ENCODE data around the gene FAM3B.
A peak's percentile ranks its signal among the peaks of the same experiment; 100 is the strongest.

FAM3B gene

GRCh38 chr21:41381731-41382130, 65.1 kb downstream of the FAM3B start (continued):
- TF ChIP-seq ZBTB11 (tag by site-specific recombination; conservative IDR thresholded peaks at IDR 0.05; ENCODE audit: low read depth) (no peak), ZNF426 (tag by site-specific recombination; IDR thresholded peaks at IDR 0.05) (no peak), ZNF311 (tag by site-specific recombination; IDR thresholded peaks at IDR 0.05; ENCODE audit: borderline replicate concordance) (no peak), REST (tag by site-specific recombination; IDR thresholded peaks at IDR 0.05) (no peak), ZNF350 (tag by site-specific recombination; IDR thresholded peaks at IDR 0.05) (no peak), ZNF596 (tag by site-specific recombination; IDR thresholded peaks at IDR 0.05) (no peak), ZNF580 (tag by site-specific recombination; IDR thresholded peaks at IDR 0.05) (no peak), ZBTB48 (tag by site-specific recombination; IDR thresholded peaks at IDR 0.05) (no peak), ZNF654 (tag by site-specific recombination; IDR thresholded peaks at IDR 0.05; ENCODE audit: low read depth) (no peak), ZNF555 (tag by site-specific recombination; conservative IDR thresholded peaks at IDR 0.05) (no peak)

- H3K9me3 ChIP-seq (ENCODE audit: control insufficient read depth, insufficient read depth, low read depth, low read length) = no peaks in the 10 kb centered on the region
- CTCF ChIA-PET = interaction anchor here (0.6 kb wide), 1 partner anchor 157 kb away, joined by 3 read pairs; no protein-coding TSS in a partner anchor
- no peaks in the 10 kb centered on the region for H3K36me3 ChIP-seq (ENCODE audit: control insufficient read depth in 2 of 2, insufficient read depth in 1 of 2, low read length in 2 of 2)
- H3K27ac ChIP-seq (ENCODE audit: extremely low read depth, low read depth, low read length) = no peak overlapping the region
- TF ChIP-seq ZNF26 (tag by site-specific recombination; IDR thresholded peaks at IDR 0.05) = no peak
- H3K4me3 ChIP-seq (ENCODE audit: low read depth, low read length) = no peak overlapping the region
- POLR2A ChIA-PET = no interaction called here
- H3K4me1 ChIP-seq (ENCODE audit: control insufficient read depth, insufficient read depth, low read length) = no peaks in the 10 kb centered on the region
These were observed 70.6 kb downstream of the FAM3B start for GRCh38 chr21:41387042-41387819.

- ChIA-PET CTCF (no interaction called here), POLR2A (no interaction called here)
- no peaks in the 10 kb centered on the region for H3K9me3 ChIP-seq (ENCODE audit: control insufficient read depth, insufficient read depth, low read depth, low read length)
- no peaks in the 10 kb centered on the region for H3K36me3 ChIP-seq (ENCODE audit: control insufficient read depth in 2 of 2, insufficient read depth in 1 of 2, low read length in 2 of 2)
- TF ChIP-seq ZBTB7A (tag by site-specific recombination; IDR thresholded peaks at IDR 0.05; ENCODE audit: low read depth) = no peak
- peak; percentile 47 for TF ChIP-seq ZFHX2 (tag by site-specific recombination; conservative IDR thresholded peaks at IDR 0.05)
- peak; percentile 96 for TF ChIP-seq EGR2 (tag by site-specific recombination; IDR thresholded peaks at IDR 0.05; ENCODE audit: low read depth)
- no peak overlapping the region for H3K4me3 ChIP-seq (ENCODE audit: low read depth, low read length)
- no peaks in the 10 kb centered on the region for H3K4me1 ChIP-seq (ENCODE audit: control insufficient read depth, insufficient read depth, low read length)
- no peak overlapping the region for H3K27ac ChIP-seq (ENCODE audit: extremely low read depth, low read depth, low read length)
These were observed 71.2 kb downstream of the FAM3B start for GRCh38 chr21:41387824-41388223.

Measured in HEK293 (cell line).